ENCODE results near the gene MAST1. TPM values are rescaled to one million over a fixed set of nuclear protein-coding genes. Genes with fewer than 3 reads are reported as not detected.

MAST1 gene
- total and polyA plus RNA-seq, 12 donors = 0.72 to 29.6 (median 3.2) TPM

DNA sequence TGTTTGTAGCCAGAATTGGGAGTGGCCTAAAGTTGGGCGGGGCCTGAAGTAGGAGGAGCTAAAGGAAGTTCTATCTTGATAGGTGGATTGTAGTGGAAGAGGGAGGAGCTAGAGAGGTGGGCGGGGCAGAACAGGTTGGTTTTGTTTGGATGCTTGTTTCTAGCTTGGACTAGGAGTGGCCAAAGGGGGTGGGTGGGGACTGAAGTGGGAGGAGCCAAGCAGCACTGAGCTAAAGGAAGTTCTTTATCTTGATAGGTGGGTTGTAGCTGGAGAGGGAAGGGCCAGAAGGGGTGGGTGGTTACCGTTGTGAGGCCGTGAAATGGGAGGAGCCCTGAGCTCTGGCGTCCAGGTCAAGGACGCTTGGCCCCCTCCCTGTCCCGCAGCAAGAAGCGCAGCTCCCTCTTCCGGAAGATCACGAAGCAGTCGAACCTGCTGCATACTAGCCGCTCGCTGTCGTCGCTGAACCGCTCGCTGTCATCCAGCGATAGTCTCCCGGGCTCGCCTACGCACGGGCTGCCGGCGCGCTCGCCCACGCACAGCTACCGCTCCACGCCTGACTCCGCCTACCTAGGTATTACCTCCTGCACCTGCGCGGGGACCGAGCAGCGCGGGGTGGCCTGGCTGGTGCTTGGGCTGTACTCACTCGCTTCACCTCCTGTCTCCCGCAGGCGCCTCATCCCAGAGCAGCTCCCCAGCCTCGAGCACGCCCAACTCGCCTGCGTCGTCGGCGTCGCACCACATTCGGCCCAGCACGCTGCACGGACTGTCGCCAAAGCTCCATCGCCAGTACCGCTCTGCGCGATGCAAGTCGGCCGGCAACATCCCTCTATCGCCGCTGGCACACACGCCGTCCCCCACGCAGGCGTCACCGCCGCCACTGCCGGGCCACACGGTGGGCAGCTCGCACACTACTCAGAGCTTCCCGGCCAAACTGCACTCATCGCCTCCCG, 34.9 kb downstream of the MAST1 start:
- Histone ChIP-seq H3K4me3 (peak overlapping the region in 1 of 4 donors; percentile 30), H3K36me3 (replicated peaks in 1 of 2) (peaks cover 0 to 15% of the 10 kb centered on the region in 2 donors)

DNA sequence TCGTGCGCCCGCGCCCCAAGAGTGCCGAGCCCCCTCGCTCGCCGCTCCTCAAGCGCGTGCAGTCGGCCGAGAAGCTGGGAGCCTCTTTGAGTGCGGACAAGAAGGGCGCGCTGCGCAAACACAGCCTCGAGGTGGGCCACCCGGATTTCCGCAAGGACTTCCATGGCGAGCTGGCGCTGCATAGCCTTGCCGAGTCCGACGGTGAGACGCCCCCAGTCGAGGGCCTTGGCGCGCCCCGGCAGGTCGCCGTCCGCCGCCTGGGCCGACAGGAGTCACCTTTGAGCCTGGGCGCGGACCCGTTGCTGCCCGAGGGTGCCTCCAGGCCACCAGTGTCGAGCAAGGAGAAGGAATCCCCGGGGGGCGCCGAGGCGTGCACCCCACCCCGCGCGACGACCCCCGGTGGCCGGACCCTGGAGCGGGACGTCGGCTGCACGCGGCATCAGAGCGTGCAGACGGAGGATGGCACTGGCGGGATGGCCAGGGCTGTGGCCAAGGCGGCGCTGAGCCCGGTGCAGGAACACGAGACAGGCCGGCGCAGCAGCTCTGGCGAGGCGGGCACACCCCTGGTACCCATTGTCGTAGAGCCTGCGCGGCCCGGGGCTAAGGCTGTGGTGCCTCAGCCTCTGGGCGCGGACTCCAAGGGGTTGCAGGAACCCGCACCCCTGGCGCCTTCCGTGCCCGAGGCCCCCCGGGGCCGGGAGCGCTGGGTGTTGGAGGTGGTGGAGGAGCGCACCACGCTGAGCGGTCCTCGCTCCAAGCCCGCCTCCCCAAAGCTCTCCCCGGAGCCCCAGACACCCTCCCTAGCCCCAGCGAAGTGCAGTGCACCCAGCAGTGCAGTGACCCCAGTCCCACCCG, 35.8 kb downstream of the MAST1 start:
- Histone ChIP-seq H3K4me3 (no peak overlapping the region), H3K27ac (peak overlapping the region in 1 of 5 donors; percentile 70), H3K27me3 (no peaks in the 10 kb centered on the region), H3K36me3 (replicated peaks in 1 of 2) (peaks cover 0 to 22% of the 10 kb centered on the region in 2 donors), H3K4me1 (replicated peaks in 1 of 2) (peaks cover 0 to 6% of the 10 kb centered on the region in 2 donors), H3K9me3 (replicated peaks in 1 of 3) (no peaks in the 10 kb centered on the region)
- WGBS, 4 donors = 84 to 98% (median 91%) methylated on average over 33 to 85 of the region's 86 CpGs
- no peak for TF ChIP-seq POLR2A (IDR thresholded peaks at IDR 0.05)
- no peak for TF ChIP-seq CTCF (IDR thresholded peaks at IDR 0.05)
- intact Hi-C loops (cut with DNase I) = no loop called here
- no peak for DNase-seq

More for the DNA sequence above, 34.9 kb downstream of the MAST1 start:
- DNase-seq = peak; percentile 87 to 97 (median 95)
- H3K27ac ChIP-seq = peak overlapping the region in 3 of 5 donors; percentile 13 to 70 (median 67)
- peak in 1 of 2 donors; percentile 65 for TF ChIP-seq POLR2A (IDR thresholded peaks at IDR 0.05)
- TF ChIP-seq CTCF (IDR thresholded peaks at IDR 0.05) = no peak
- no peaks in the 10 kb centered on the region for H3K27me3 ChIP-seq
- H3K9me3 ChIP-seq (replicated peaks in 1 of 3) = no peaks in the 10 kb centered on the region
- 49 to 74% (median 56%) methylated on average over 19 to 70 of the region's 70 CpGs for WGBS, 4 donors
- intact Hi-C loops (cut with DNase I) = no loop called here
- peaks cover 0 to 6% of the 10 kb centered on the region in 2 donors for H3K4me1 ChIP-seq (replicated peaks in 1 of 2)

DNA sequence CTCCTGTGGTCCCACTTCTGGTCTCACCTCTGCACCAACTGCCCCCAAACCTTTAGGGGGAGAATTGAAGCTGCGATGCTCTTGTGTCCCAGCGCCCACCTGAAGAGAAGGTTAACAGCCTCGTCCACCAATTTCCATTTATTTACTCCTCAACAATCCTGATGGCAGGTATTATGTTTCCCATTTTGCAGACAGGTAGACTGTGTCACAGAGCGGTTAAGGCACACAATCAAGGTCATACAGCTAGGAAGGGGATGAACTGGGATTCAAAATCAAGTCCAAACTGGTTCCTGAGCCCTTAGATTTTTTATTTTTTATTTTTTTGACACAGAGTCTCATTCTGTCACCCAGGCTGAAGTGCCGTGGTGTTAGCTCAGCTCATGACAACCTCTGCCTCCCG, 36.8 kb downstream of the MAST1 start:
- H3K27me3 ChIP-seq = no peaks in the 10 kb centered on the region
- no peak for TF ChIP-seq POLR2A (IDR thresholded peaks at IDR 0.05)
- TF ChIP-seq CTCF (IDR thresholded peaks at IDR 0.05) = no peak
- no peaks in the 10 kb centered on the region for H3K9me3 ChIP-seq (replicated peaks in 1 of 3)
- DNase-seq = no peak
- no peak overlapping the region for H3K4me3 ChIP-seq
- intact Hi-C loops (cut with DNase I) = no loop called here
- H3K4me1 ChIP-seq (replicated peaks in 1 of 2) = peaks cover 0 to 6% of the 10 kb centered on the region in 2 donors
- no peak overlapping the region for H3K27ac ChIP-seq
- 91 to 100% (median 97%) methylated on average over 6 of the region's 6 CpGs for WGBS, 4 donors
- H3K36me3 ChIP-seq (replicated peaks in 1 of 2) = peaks cover 0 to 22% of the 10 kb centered on the region in 2 donors

Data from adrenal gland (tissue), 12 donors.